ENCODE measurements around the gene DCUN1D2. TPM values are rescaled to one million over a fixed set of nuclear protein-coding genes. Genes with fewer than 3 reads are reported as not detected.

The DCUN1D2 gene
- total and polyA plus RNA-seq, 3 donors from 2014 or later, result 16.3 to 78.5 (median 65.9) TPM

GRCh38 chr13:113445791-113446487 is 44.6 kb downstream of the DCUN1D2 start:
- no peaks in the 10 kb centered on the region for H3K4me1 ChIP-seq
- H3K27ac ChIP-seq, result no peak overlapping the region
- H3K9me3 ChIP-seq, result no peaks in the 10 kb centered on the region
- DNase-seq, result no peak
- H3K36me3 ChIP-seq (ENCODE audit: low read depth, missing control alignments), result no peaks in the 10 kb centered on the region
- H3K27me3 ChIP-seq, result no peaks in the 10 kb centered on the region
- H3K4me3 ChIP-seq, result no peak overlapping the region
- intact Hi-C loops (cut with DNase I; ENCODE audit: low total_unique reads), result no loop called here
- 50 to 63% methylated on average over 6 to 19 of the region's 19 CpGs for WGBS, 2 donors
- TF ChIP-seq CTCF (IDR thresholded peaks at IDR 0.05) (no peak), POLR2A (IDR thresholded peaks at IDR 0.05) (no peak)

GRCh38 chr13:113443991-113444390 is 46.5 kb downstream of the DCUN1D2 start:
- intact Hi-C loops (cut with DNase I; ENCODE audit: low total_unique reads), result no loop called here
- Histone ChIP-seq H3K36me3 (ENCODE audit: low read depth, missing control alignments) (no peaks in the 10 kb centered on the region), H3K9me3 (no peaks in the 10 kb centered on the region), H3K4me3 (no peak overlapping the region), H3K27ac (no peak overlapping the region), H3K4me1 (no peaks in the 10 kb centered on the region), H3K27me3 (no peaks in the 10 kb centered on the region)
- DNase-seq, result no peak
- TF ChIP-seq POLR2A (IDR thresholded peaks at IDR 0.05), result no peak
- no peak for TF ChIP-seq CTCF (IDR thresholded peaks at IDR 0.05)
- 94 to 98% methylated on average over 9 to 15 of the region's 15 CpGs for WGBS, 2 donors

- Histone ChIP-seq H3K27ac (no peak overlapping the region), H3K4me1 (no peaks in the 10 kb centered on the region), H3K9me3 (no peaks in the 10 kb centered on the region), H3K4me3 (no peak overlapping the region), H3K36me3 (ENCODE audit: low read depth, missing control alignments) (no peaks in the 10 kb centered on the region), H3K27me3 (no peaks in the 10 kb centered on the region)
- DNase-seq, result no peak
- no peak for TF ChIP-seq CTCF (IDR thresholded peaks at IDR 0.05)
- no peak for TF ChIP-seq POLR2A (IDR thresholded peaks at IDR 0.05)
- WGBS, 2 donors, result 84 to 93% methylated on average over 1 of the region's 1 CpG
- intact Hi-C loops (cut with DNase I; ENCODE audit: low total_unique reads), result no loop called here
Observed at GRCh38 chr13:113442985-113443362, 47.5 kb downstream of the DCUN1D2 start.

GRCh38 chr13:113442354-113442984 is 48.0 kb downstream of the DCUN1D2 start:
- no peaks in the 10 kb centered on the region for H3K36me3 ChIP-seq (ENCODE audit: low read depth, missing control alignments)
- no peaks in the 10 kb centered on the region for H3K4me1 ChIP-seq
- WGBS, 2 donors, result 87 to 93% methylated on average over 10 of the region's 10 CpGs
- DNase-seq, result no peak
- H3K27me3 ChIP-seq, result no peaks in the 10 kb centered on the region
- H3K4me3 ChIP-seq, result no peak overlapping the region
- intact Hi-C loops (cut with DNase I; ENCODE audit: low total_unique reads), result no loop called here
- no peak overlapping the region for H3K27ac ChIP-seq
- H3K9me3 ChIP-seq, result no peaks in the 10 kb centered on the region
- TF ChIP-seq CTCF (IDR thresholded peaks at IDR 0.05) (no peak), POLR2A (IDR thresholded peaks at IDR 0.05) (no peak)

GRCh38 chr13:113441661-113442060 is 48.9 kb downstream of the DCUN1D2 start:
- WGBS, 2 donors, result 95 to 98% methylated on average over 29 of the region's 29 CpGs
- H3K4me1 ChIP-seq, result no peaks in the 10 kb centered on the region
- no peaks in the 10 kb centered on the region for H3K36me3 ChIP-seq (ENCODE audit: low read depth, missing control alignments)
- no peaks in the 10 kb centered on the region for H3K9me3 ChIP-seq
- no peak overlapping the region for H3K27ac ChIP-seq
- TF ChIP-seq CTCF (IDR thresholded peaks at IDR 0.05) (no peak), POLR2A (IDR thresholded peaks at IDR 0.05) (no peak)
- H3K27me3 ChIP-seq, result no peaks in the 10 kb centered on the region
- intact Hi-C loops (cut with DNase I; ENCODE audit: low total_unique reads), result no loop called here
- no peak for DNase-seq
- H3K4me3 ChIP-seq, result no peak overlapping the region

Measured in testis (tissue), 3 donors.